OCI-LY7 (cell line): ENCODE results near the gene SBF1. TPM values are rescaled to one million over a fixed set of nuclear protein-coding genes. Genes with fewer than 3 reads are reported as not detected.

Experiments used
- BruUV-seq: library from RNA; stranded (reverse); fragments of 400-500 nt; replicated peaks from 2 replicates; lab custom pipeline; 2021; lab: Mats Ljungman, UMichigan
- CTCF ChIA-PET: fragments of 300-600 bp; sonication (Branson Sonifier 250); formaldehyde crosslinking; loops from one replicate; lab custom pipeline; 2022; ENCODE audit warnings: antibody characterized with exemption; ENCODE audit not compliant: unreplicated experiment; lab: Charles Lee
- POLR2A ChIA-PET: fragments of 300-600 bp; sonication (Branson Sonifier 250); formaldehyde crosslinking; loops from one replicate; lab custom pipeline; 2022; ENCODE audit warnings: antibody characterized with exemption; lab: Charles Lee
- DNase-seq: peaks from one replicate; pipeline ENCODE4 v3.0.0-alpha.2; 2015; ENCODE audit warnings: low spot score
- H2AFZ ChIP-seq: fragments of 200-600 bp; sonication (generic), shearing (Covaris generic); 2 replicates; pipeline ENCODE4 v1.6.1; 2014; ENCODE audit warnings: mild to moderate bottlenecking, antibody characterized with exemption, low read length, moderate library complexity
- H3K27ac ChIP-seq: fragments of 200-600 bp; sonication (generic); 2 replicates; pipeline ENCODE4 v1.5.1; 2014; ENCODE audit warnings: mixed run types, low read depth, mild to moderate bottlenecking, moderate library complexity, low read length, inconsistent platforms; ENCODE audit not compliant: poor library complexity, severe bottlenecking
- H3K36me3 ChIP-seq: fragments of 200-600 bp; sonication (generic); 2 replicates; pipeline ENCODE4 v1.6.1; 2014; ENCODE audit warnings: mild to moderate bottlenecking, antibody characterized with exemption, low read length, moderate library complexity, mixed read lengths; ENCODE audit not compliant: insufficient read depth
- H3K4me1 ChIP-seq: fragments of 200-600 bp; sonication (generic); 2 replicates; pipeline ENCODE4 v1.5.1; 2014; ENCODE audit warnings: mild to moderate bottlenecking, low read length; ENCODE audit not compliant: insufficient read depth, poor library complexity, severe bottlenecking
- H3K4me2 ChIP-seq: fragments of 200-600 bp; sonication (generic); 2 replicates; pipeline ENCODE4 v1.6.1; 2014; ENCODE audit warnings: mild to moderate bottlenecking, low read length
- H3K4me3 ChIP-seq: fragments of 200-600 bp; sonication (generic); 2 replicates; pipeline ENCODE4 v1.5.1; 2014; ENCODE audit warnings: mild to moderate bottlenecking, low read depth, low read length; ENCODE audit not compliant: poor library complexity, severe bottlenecking
- H3K79me2 ChIP-seq: fragments of 200-600 bp; sonication (generic); 2 replicates; pipeline ENCODE4 v1.6.1; 2016; ENCODE audit warnings: low read depth, mild to moderate bottlenecking, low read length, moderate library complexity, mixed read lengths; ENCODE audit not compliant: insufficient read depth
- H3K9me2 ChIP-seq: fragments of 200-600 bp; sonication (generic); 2 replicates; pipeline ENCODE4 v1.6.1; 2016; ENCODE audit warnings: mild to moderate bottlenecking, low read length, mixed read lengths; ENCODE audit not compliant: insufficient read depth
- H3K9me3 ChIP-seq: fragments of 200-600 bp; sonication (generic); 2 replicates; pipeline ENCODE4 v1.6.1; 2014; ENCODE audit warnings: mild to moderate bottlenecking, mixed run types, low read length, mixed read lengths
- H4K20me1 ChIP-seq: fragments of 200-600 bp; sonication (generic); 2 replicates; pipeline ENCODE4 v1.6.1; 2014; ENCODE audit warnings: mild to moderate bottlenecking, antibody characterized with exemption, low read length, moderate library complexity, mixed read lengths; ENCODE audit not compliant: insufficient read depth
- CTCF ChIP-seq: fragments of 200-600 bp; sonication (generic); conservative IDR thresholded peaks from 2 replicates; pipeline ENCODE4 v1.5.1; 2014; ENCODE audit warnings: mild to moderate bottlenecking, antibody characterized with exemption, low read length, moderate library complexity, mixed read lengths
- EZH2phosphoT487 ChIP-seq: fragments of 200-600 bp; sonication (generic); IDR thresholded peaks from 2 replicates; pipeline ENCODE4 v1.6.1; 2018; ENCODE audit warnings: low read depth, borderline replicate concordance, mild to moderate bottlenecking, mixed run types, antibody characterized with exemption, low read length, moderate library complexity, mixed read lengths
- intact Hi-C: fragments of 100-400 bp; cut with micrococcal nuclease; formaldehyde crosslinking; loops from one replicate; pipeline ENCODE4 v1.10.0; 2022; ENCODE audit not compliant: unreplicated experiment
- total RNA-seq, 2 experiments: library from RNA; depleted of rRNA in 1 of 2; stranded (reverse); fragments of >200 nt in 1 of 2; shearing (Covaris generic) in 1 of 2; gene quantifications; 2 replicates each; pipeline ENCODE4 v1.2.3, GENCODE V29; 2014 to 2022

Gene SBF1
- total RNA-seq, 2 experiments from 2014 or later, result 177 to 181 TPM

- intact Hi-C loops, result loop anchor here (5.0 to 10.0 kb wide), 2 partner anchors 233 to 261 kb away; partner anchors contain the start of genes MAPK11 and TUBGCP6
- no peak overlapping the region for H3K27ac ChIP-seq
- H3K9me2 ChIP-seq, result no peaks in the 10 kb centered on the region
- no peak overlapping the region for H2AFZ ChIP-seq
- H3K4me2 ChIP-seq, result no peak overlapping the region
- H4K20me1 ChIP-seq, result peaks cover 4% of the 10 kb centered on the region; the same call in 1 of the 2 replicates
- no peak overlapping the region for H3K4me3 ChIP-seq
- ChIA-PET CTCF (no interaction called here), POLR2A (no interaction called here)
- DNase-seq, result no peak
- peaks cover 24% of the 10 kb centered on the region; the same call in 1 of the 2 replicates for H3K36me3 ChIP-seq
- no peaks in the 10 kb centered on the region for H3K9me3 ChIP-seq
- BruUV-seq, result no TSS peak
- peaks cover 27% of the 10 kb centered on the region for H3K79me2 ChIP-seq
- no peak for TF ChIP-seq CTCF
- no peak for TF ChIP-seq EZH2phosphoT487
- H3K4me1 ChIP-seq, result peaks cover 22% of the 10 kb centered on the region
These were observed 30.5 kb upstream of the SBF1 start for GRCh38 chr22:50505276-50505775.

- no peak overlapping the region for H3K4me3 ChIP-seq
- peaks cover 17% of the 10 kb centered on the region for H3K4me1 ChIP-seq
- H4K20me1 ChIP-seq, result peaks cover 4% of the 10 kb centered on the region; the same call in 1 of the 2 replicates
- H3K27ac ChIP-seq, result no peak overlapping the region
- no peak overlapping the region for H3K4me2 ChIP-seq
- CTCF ChIA-PET, result no interaction called here
- no peaks in the 10 kb centered on the region for H3K9me2 ChIP-seq
- intact Hi-C loops, result loop anchor here (5.0 to 10.0 kb wide), 2 partner anchors 232 to 260 kb away; partner anchors contain the start of genes MAPK11 and TUBGCP6
- H3K9me3 ChIP-seq, result no peaks in the 10 kb centered on the region
- DNase-seq, result no peak
- H3K36me3 ChIP-seq, result peaks cover 20% of the 10 kb centered on the region; the same call in 1 of the 2 replicates
- H3K79me2 ChIP-seq, result peaks cover 20% of the 10 kb centered on the region
- H2AFZ ChIP-seq, result no peak overlapping the region
- POLR2A ChIA-PET, result no interaction called here
- TF ChIP-seq CTCF (no peak), EZH2phosphoT487 (no peak)
- BruUV-seq, result no TSS peak
These were observed 29.8 kb upstream of the SBF1 start for GRCh38 chr22:50504369-50505211.
